K562 (cell line): ENCODE results near the gene LEAP2. TPM values are rescaled to one million over a fixed set of nuclear protein-coding genes. Genes with fewer than 3 reads are reported as not detected.

Source experiments
- ARHGAP35 ChIP-seq: fragments of 450-650 bp; IDR thresholded peaks from 2 replicates; pipeline ENCODE4 v1.6.1; 2018; ENCODE audit not compliant: partially characterized antibody
- DMBX1 ChIP-seq: fragments of 250-450 bp; sonication (Bioruptor Pico); IDR thresholded peaks from 2 replicates; pipeline ENCODE4 v1.8.0; 2022; ENCODE audit warnings: inconsistent platforms, mild to moderate bottlenecking, moderate library complexity, borderline replicate concordance
- EZH2 ChIP-seq: IDR thresholded peaks from 2 replicates; pipeline ENCODE4 v1.6.1; 2012; ENCODE audit warnings: low read depth, mild to moderate bottlenecking, inconsistent platforms, low read length, borderline replicate concordance
- IRF2 ChIP-seq: sonication (generic); formaldehyde crosslinking; IDR thresholded peaks from 2 replicates; pipeline ENCODE4 v1.8.1; 2022; ENCODE audit warnings: mild to moderate bottlenecking, missing genetic modification reagents
- MBD1 ChIP-seq: fragments of 250-450 bp; sonication (Bioruptor Pico); IDR thresholded peaks from 2 replicates; pipeline ENCODE4 v1.8.0; 2022; ENCODE audit warnings: inconsistent platforms
- POLR2AphosphoS5 ChIP-seq: IDR thresholded peaks from 2 replicates; pipeline ENCODE4 v1.6.1; 2011; ENCODE audit warnings: mild to moderate bottlenecking, low read depth, low read length, moderate library complexity; ENCODE audit not compliant: control insufficient read depth, insufficient read depth
- SAP30 ChIP-seq: fragments of 200-600 bp; sonication (generic); IDR thresholded peaks from 2 replicates; pipeline ENCODE4 v1.6.1; 2012; ENCODE audit warnings: borderline replicate concordance, low read depth, mild to moderate bottlenecking, moderate library complexity, low read length, control low read depth, inconsistent platforms; ENCODE audit not compliant: insufficient read depth, poor library complexity, severe bottlenecking
- SIX5 ChIP-seq, 2 experiments: IDR thresholded peaks; 2 replicates each; pipeline ENCODE4 v1.6.1; 2011; ENCODE audit warnings: low read length in 2 of 2, borderline replicate concordance in 1 of 2, low read depth in 1 of 2, mild to moderate bottlenecking in 1 of 2, moderate library complexity in 1 of 2; ENCODE audit not compliant: insufficient read depth in 1 of 2
- SMARCE1 ChIP-seq: fragments of 450-650 bp; IDR thresholded peaks from 2 replicates; pipeline ENCODE4 v1.7.1; 2016; ENCODE audit warnings: mild to moderate bottlenecking
- TCF3 ChIP-seq: sonication (generic); formaldehyde crosslinking; IDR thresholded peaks from 2 replicates; pipeline ENCODE4 v1.4.0; 2020; ENCODE audit warnings: mild to moderate bottlenecking, missing genetic modification reagents
- ZFP91 ChIP-seq: sonication (generic); formaldehyde crosslinking; IDR thresholded peaks from 2 replicates; pipeline ENCODE4 v1.8.0; 2022; ENCODE audit warnings: mild to moderate bottlenecking, missing genetic modification reagents
- ZNF133 ChIP-seq: fragments of 250-450 bp; sonication (Bioruptor Pico); IDR thresholded peaks from 2 replicates; pipeline ENCODE4 v1.4.0; 2020; ENCODE audit warnings: mild to moderate bottlenecking
- polyA plus RNA-seq, 8 experiments: library from polyadenylated mRNA; depleted of rRNA in 4 of 8; stranded (reverse) in 5 of 8; unstranded in 3 of 8; fragments of >200 nt; fragmentation: Nextera tagmentation in 2 of 8; fragmentation: Illumina TruSeq in 1 of 8; extraction: Ambion mirVana in 2 of 8; extraction: Trizol in 1 of 8; gene quantifications; 2 replicates each; pipeline versions ENCODE4 v1.2.1 to v1.2.3, GENCODE V29; 2011 to 2014; ENCODE audit warnings: inconsistent platforms in 1 of 8, missing spikeins in 1 of 8
- total RNA-seq, 7 experiments: library from RNA; depleted of rRNA in 6 of 7; stranded (reverse); fragments of >200 nt in 6 of 7; fragmentation: Illumina TruSeq in 2 of 7; extraction: Trizol in 2 of 7; gene quantifications; 2 replicates each; pipeline versions ENCODE4 v1.2.1 to v1.2.3, GENCODE V29; 2011 to 2021; ENCODE audit warnings: low replicate concordance in 1 of 7
- TF ChIP-seq, protein P1 (sequence below): fragments of 450-650 bp; formaldehyde crosslinking; IDR thresholded peaks from 2 replicates; pipeline ENCODE4 v1.4.0; 2020; ENCODE audit warnings: mild to moderate bottlenecking, moderate library complexity
- TF ChIP-seq, protein P2 (sequence below): IDR thresholded peaks from 2 replicates; pipeline ENCODE4 v1.6.1; 2014; ENCODE audit warnings: antibody characterized with exemption
- TF ChIP-seq, protein P3 (sequence below): fragments of 200-800 bp; sonication (Bioruptor generic); IDR thresholded peaks from 2 replicates; pipeline ENCODE4 v1.6.1; 2017; ENCODE audit warnings: missing genetic modification characterization, missing compliant biosample characterization
- TF ChIP-seq, protein P4 (sequence below): fragments of 200-400 bp; formaldehyde crosslinking; IDR thresholded peaks from 2 replicates; pipeline ENCODE4 v1.6.1; 2017; ENCODE audit warnings: mild to moderate bottlenecking, low read depth, low read length, moderate library complexity

LEAP2 gene
- total and polyA plus RNA-seq, 9 of the 15 experiments (the other 6 are each of a cell fraction or from before 2014, with no cell fraction given): 1.1 to 5.6 (median 2.5) TPM

DNA sequence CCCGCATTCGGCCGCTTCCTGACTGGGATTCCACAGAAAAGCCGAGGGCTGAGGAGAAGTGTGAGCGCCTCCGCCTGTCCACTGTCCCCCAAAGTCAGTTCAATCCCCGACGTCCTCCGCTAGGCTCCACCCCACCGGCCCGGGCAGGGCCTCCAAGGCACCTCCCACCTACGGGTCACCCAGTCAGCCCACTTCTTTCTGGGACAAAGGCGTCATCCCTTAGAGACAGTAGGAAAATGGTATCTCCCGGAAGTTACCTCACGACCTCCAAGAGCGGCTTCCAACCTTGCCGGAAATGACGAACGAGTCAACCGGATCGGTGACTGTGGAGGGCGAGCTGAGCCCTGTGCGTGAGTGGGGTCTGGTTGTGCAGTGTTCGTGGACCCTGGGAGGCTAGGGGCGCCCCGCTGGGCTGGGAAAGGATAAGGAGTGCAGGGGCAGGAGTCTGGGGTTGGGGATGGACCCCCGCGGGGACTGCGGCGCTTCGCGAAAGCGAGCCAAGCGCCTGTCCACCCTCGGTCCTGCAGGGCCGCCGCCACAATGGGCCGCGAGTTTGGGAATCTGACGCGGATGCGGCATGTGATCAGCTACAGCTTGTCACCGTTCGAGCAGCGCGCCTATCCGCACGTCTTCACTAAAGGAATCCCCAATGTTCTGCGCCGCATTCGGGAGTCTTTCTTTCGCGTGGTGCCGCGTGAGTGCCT lies 7.0 kb upstream of the LEAP2 start, which contains the start of the genes GDF9 and UQCRQ (continued):
- TF ChIP-seq SIX5 (IDR thresholded peaks at IDR 0.05; ENCODE audit: borderline replicate concordance in 1 of 2, insufficient read depth in 1 of 2, low read depth in 1 of 2, low read length in 2 of 2) (peak; percentile 38 to 44; a peak in 2 of 4 replicates), POLR2AphosphoS5 (peak; percentile 98), DMBX1 (CRISPR knock-in tag) (no peak), EZH2 (no peak), SMARCE1 (no peak), ZFP91 (peak; percentile 66; the same call in 1 of the 2 replicates), SAP30 (peak; percentile 87), ARHGAP35 (no peak), MBD1 (CRISPR knock-in tag) (no peak), IRF2 (no peak), ZNF133 (no peak), TCF3 (CRISPR knock-in tag) (no peak)
- TF ChIP-seq, protein P1, sequence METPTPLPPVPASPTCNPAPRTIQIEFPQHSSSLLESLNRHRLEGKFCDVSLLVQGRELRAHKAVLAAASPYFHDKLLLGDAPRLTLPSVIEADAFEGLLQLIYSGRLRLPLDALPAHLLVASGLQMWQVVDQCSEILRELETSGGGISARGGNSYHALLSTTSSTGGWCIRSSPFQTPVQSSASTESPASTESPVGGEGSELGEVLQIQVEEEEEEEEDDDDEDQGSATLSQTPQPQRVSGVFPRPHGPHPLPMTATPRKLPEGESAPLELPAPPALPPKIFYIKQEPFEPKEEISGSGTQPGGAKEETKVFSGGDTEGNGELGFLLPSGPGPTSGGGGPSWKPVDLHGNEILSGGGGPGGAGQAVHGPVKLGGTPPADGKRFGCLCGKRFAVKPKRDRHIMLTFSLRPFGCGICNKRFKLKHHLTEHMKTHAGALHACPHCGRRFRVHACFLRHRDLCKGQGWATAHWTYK (CRISPR knock-in tag): peak; percentile 35; the same call in 1 of the 2 replicates
- TF ChIP-seq, protein P2, sequence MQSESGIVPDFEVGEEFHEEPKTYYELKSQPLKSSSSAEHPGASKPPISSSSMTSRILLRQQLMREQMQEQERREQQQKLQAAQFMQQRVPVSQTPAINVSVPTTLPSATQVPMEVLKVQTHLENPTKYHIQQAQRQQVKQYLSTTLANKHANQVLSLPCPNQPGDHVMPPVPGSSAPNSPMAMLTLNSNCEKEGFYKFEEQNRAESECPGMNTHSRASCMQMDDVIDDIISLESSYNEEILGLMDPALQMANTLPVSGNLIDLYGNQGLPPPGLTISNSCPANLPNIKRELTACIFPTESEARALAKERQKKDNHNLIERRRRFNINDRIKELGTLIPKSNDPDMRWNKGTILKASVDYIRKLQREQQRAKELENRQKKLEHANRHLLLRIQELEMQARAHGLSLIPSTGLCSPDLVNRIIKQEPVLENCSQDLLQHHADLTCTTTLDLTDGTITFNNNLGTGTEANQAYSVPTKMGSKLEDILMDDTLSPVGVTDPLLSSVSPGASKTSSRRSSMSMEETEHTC: no peak
- TF ChIP-seq, protein P3, sequence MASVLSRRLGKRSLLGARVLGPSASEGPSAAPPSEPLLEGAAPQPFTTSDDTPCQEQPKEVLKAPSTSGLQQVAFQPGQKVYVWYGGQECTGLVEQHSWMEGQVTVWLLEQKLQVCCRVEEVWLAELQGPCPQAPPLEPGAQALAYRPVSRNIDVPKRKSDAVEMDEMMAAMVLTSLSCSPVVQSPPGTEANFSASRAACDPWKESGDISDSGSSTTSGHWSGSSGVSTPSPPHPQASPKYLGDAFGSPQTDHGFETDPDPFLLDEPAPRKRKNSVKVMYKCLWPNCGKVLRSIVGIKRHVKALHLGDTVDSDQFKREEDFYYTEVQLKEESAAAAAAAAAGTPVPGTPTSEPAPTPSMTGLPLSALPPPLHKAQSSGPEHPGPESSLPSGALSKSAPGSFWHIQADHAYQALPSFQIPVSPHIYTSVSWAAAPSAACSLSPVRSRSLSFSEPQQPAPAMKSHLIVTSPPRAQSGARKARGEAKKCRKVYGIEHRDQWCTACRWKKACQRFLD (CRISPR knock-in tag): no peak
- TF ChIP-seq, protein P4, sequence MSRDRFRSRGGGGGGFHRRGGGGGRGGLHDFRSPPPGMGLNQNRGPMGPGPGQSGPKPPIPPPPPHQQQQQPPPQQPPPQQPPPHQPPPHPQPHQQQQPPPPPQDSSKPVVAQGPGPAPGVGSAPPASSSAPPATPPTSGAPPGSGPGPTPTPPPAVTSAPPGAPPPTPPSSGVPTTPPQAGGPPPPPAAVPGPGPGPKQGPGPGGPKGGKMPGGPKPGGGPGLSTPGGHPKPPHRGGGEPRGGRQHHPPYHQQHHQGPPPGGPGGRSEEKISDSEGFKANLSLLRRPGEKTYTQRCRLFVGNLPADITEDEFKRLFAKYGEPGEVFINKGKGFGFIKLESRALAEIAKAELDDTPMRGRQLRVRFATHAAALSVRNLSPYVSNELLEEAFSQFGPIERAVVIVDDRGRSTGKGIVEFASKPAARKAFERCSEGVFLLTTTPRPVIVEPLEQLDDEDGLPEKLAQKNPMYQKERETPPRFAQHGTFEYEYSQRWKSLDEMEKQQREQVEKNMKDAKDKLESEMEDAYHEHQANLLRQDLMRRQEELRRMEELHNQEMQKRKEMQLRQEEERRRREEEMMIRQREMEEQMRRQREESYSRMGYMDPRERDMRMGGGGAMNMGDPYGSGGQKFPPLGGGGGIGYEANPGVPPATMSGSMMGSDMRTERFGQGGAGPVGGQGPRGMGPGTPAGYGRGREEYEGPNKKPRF: no peak
